ENCODE measurements around the gene HHAT.

DNA sequence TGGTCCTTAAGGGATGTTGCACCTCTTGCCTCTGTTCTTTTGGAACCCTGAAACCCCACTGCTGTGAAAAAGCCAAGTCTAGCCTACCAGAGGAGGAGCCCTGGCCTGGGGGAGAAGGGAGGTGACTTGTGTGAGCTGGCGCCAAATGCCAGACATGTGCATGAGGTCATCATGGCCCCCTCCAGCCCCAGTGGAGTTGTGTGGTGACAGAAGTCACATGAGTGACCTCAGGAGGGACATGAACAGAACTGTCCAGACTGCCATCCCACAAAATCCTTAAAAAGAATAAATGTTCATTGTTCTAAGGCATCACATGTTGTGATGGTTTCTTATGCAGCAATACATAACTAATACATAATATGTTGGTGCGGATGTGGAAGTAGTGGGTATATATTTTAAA lies 10.8 kb downstream of the HHAT start:
- no peak for TF ChIP-seq CTCF (conservative IDR thresholded peaks at IDR 0.05; ENCODE audit: low read length)
- no peak for TF ChIP-seq EZH2phosphoT487 (IDR thresholded peaks at IDR 0.05; ENCODE audit: borderline replicate concordance, low read depth, low read length)
